A673 (cell line): ENCODE results near the gene JKAMP. TPM values are rescaled to one million over a fixed set of nuclear protein-coding genes. Genes with fewer than 3 reads are reported as not detected.

Experiments used
- BruUV-seq: library from RNA; stranded (reverse); fragments of 400-500 nt; replicated peaks from 2 replicates; lab custom pipeline; 2021; lab: Mats Ljungman, UMichigan
- CTCF ChIA-PET: fragments of 300-600 bp; sonication (Branson Sonifier 250); formaldehyde crosslinking; loops from one replicate; lab custom pipeline; 2022; ENCODE audit warnings: antibody characterized with exemption; lab: Charles Lee
- POLR2A ChIA-PET: fragments of 300-600 bp; sonication (Branson Sonifier 250); formaldehyde crosslinking; loops from one replicate; lab custom pipeline; 2022; ENCODE audit warnings: antibody characterized with exemption; ENCODE audit not compliant: low non-redundant PET; lab: Charles Lee
- DNase-seq: peaks from one replicate; pipeline ENCODE4 v3.0.0-alpha.2; 2015; ENCODE audit warnings: low spot score
- H3K27ac ChIP-seq: fragments of 200-600 bp; sonication (generic); 2 replicates; pipeline ENCODE4 v1.5.1; 2016; ENCODE audit warnings: mixed run types, low read depth, mild to moderate bottlenecking, mixed read lengths, antibody characterized with exemption, low read length; ENCODE audit not compliant: poor library complexity, severe bottlenecking
- H3K27me3 ChIP-seq: fragments of 200-600 bp; sonication (generic); replicated peaks from 2 replicates; pipeline ENCODE4 v1.6.1; 2017; ENCODE audit warnings: mixed run types, low read depth, mild to moderate bottlenecking, mixed read lengths, antibody characterized with exemption, low read length; ENCODE audit not compliant: insufficient read depth, poor library complexity
- H3K36me3 ChIP-seq: fragments of 200-600 bp; sonication (generic); 2 replicates; pipeline ENCODE4 v1.6.1; 2016; ENCODE audit warnings: mixed run types, mild to moderate bottlenecking, mixed read lengths, antibody characterized with exemption, low read length; ENCODE audit not compliant: insufficient read depth, poor library complexity, severe bottlenecking
- H3K4me1 ChIP-seq: fragments of 200-600 bp; sonication (generic); 2 replicates; pipeline ENCODE4 v1.6.1; 2017; ENCODE audit warnings: mixed run types, mild to moderate bottlenecking, mixed read lengths, antibody characterized with exemption, low read length; ENCODE audit not compliant: insufficient read depth, poor library complexity, severe bottlenecking
- H3K4me3 ChIP-seq: fragments of 200-600 bp; sonication (generic); 2 replicates; pipeline ENCODE4 v1.5.1; 2016; ENCODE audit warnings: low read depth, mixed run types, mild to moderate bottlenecking, mixed read lengths, low read length; ENCODE audit not compliant: poor library complexity, severe bottlenecking
- H3K9me3 ChIP-seq: fragments of 200-600 bp; sonication (generic); 2 replicates; pipeline ENCODE4 v1.6.1; 2016; ENCODE audit warnings: mixed run types, low read depth, mild to moderate bottlenecking, mixed read lengths, antibody characterized with exemption, low read length; ENCODE audit not compliant: poor library complexity, severe bottlenecking
- EZH2 ChIP-seq: fragments of 200-600 bp; sonication (generic); IDR thresholded peaks from 2 replicates; pipeline ENCODE4 v1.6.1; 2017; ENCODE audit warnings: borderline replicate concordance, low read depth, mild to moderate bottlenecking, mixed read lengths, antibody characterized with exemption, low read length; ENCODE audit not compliant: poor library complexity, severe bottlenecking
- intact Hi-C: fragments of 100-400 bp; cut with micrococcal nuclease; formaldehyde crosslinking; loops from one replicate; pipeline ENCODE4 v1.10.0; 2022; ENCODE audit not compliant: unreplicated experiment
- total RNA-seq: library from RNA; stranded (reverse); gene quantifications from 2 replicates; pipeline ENCODE4 v1.2.3, GENCODE V29; 2021
- TF ChIP-seq, protein P1 (sequence below): fragments of 300-800, 200-600 bp; sonication (generic); conservative IDR thresholded peaks from 2 replicates; pipeline ENCODE4 v1.5.1; 2017; ENCODE audit warnings: low read depth, mild to moderate bottlenecking, antibody characterized with exemption, low read length, moderate library complexity, mixed read lengths

Gene JKAMP
- total RNA-seq, 1 experiment from 2014 or later = 51.6 TPM

- TF ChIP-seq, protein P1, sequence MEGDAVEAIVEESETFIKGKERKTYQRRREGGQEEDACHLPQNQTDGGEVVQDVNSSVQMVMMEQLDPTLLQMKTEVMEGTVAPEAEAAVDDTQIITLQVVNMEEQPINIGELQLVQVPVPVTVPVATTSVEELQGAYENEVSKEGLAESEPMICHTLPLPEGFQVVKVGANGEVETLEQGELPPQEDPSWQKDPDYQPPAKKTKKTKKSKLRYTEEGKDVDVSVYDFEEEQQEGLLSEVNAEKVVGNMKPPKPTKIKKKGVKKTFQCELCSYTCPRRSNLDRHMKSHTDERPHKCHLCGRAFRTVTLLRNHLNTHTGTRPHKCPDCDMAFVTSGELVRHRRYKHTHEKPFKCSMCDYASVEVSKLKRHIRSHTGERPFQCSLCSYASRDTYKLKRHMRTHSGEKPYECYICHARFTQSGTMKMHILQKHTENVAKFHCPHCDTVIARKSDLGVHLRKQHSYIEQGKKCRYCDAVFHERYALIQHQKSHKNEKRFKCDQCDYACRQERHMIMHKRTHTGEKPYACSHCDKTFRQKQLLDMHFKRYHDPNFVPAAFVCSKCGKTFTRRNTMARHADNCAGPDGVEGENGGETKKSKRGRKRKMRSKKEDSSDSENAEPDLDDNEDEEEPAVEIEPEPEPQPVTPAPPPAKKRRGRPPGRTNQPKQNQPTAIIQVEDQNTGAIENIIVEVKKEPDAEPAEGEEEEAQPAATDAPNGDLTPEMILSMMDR = no peak
- TF ChIP-seq EZH2 = no peak
- DNase-seq = no peak
- ChIA-PET POLR2A (no interaction called here), CTCF (no interaction called here)
- intact Hi-C loops = no loop called here
- Histone ChIP-seq H3K27me3 (no peaks in the 10 kb centered on the region), H3K4me3 (no peak overlapping the region), H3K27ac (no peak overlapping the region), H3K4me1 (no peaks in the 10 kb centered on the region), H3K36me3 (no peaks in the 10 kb centered on the region), H3K9me3 (peaks cover 4% of the 10 kb centered on the region)
- BruUV-seq = no TSS peak
Measured at GRCh38 chr14:59529189-59529588, 44.9 kb downstream of the JKAMP start.

DNA sequence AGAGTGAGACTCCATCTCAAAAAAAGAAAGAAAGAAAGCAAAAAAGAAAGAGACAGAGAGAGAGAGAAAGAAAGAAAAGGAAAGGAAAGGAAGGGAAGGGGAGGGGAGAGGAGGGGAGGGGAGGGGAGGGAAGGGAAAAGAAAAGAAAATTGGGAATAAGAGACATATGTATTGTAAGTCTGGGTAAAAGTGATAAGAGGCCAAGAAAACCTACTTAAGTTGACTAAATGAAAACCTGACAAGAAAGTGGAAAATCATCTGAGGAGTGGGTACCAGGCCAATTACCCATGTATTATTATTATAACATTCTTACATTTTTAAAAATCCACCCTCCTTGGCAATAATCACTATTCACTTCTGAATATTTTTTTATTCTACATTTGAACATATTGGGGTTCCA is 46.0 kb downstream of the JKAMP start:
- DNase-seq = no peak
- intact Hi-C loops = no loop called here
- Histone ChIP-seq H3K36me3 (no peaks in the 10 kb centered on the region), H3K4me1 (no peaks in the 10 kb centered on the region), H3K27me3 (no peaks in the 10 kb centered on the region), H3K9me3 (peaks cover 4% of the 10 kb centered on the region), H3K4me3 (no peak overlapping the region), H3K27ac (no peak overlapping the region)
- CTCF ChIA-PET = no interaction called here
- BruUV-seq = no TSS peak
- no peak for TF ChIP-seq EZH2
- TF ChIP-seq, protein P1 = no peak
- POLR2A ChIA-PET = no interaction called here

DNA sequence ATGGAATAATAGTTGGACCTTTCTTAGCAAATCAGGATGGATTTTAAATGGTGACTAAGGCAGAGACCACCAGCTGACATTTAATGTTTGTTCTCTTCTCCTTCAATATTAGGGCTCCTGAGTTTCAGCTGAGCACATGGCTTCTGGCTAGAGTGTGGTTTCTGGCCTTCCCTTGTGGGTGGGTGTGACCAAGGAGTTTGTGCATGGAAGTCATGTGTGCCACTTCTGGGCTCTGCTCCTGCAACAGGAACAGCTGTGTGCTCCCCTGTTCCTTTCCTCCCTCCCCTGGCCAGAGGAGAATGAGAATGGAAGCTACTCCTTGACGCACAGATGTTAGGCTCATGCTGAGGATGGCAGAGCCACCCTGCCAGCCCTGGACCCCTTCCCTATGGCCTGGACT is 48.1 kb downstream of the JKAMP start:
- H3K4me1 ChIP-seq = no peaks in the 10 kb centered on the region
- ChIA-PET POLR2A (no interaction called here), CTCF (no interaction called here)
- no peaks in the 10 kb centered on the region for H3K36me3 ChIP-seq
- BruUV-seq = no TSS peak
- H3K4me3 ChIP-seq = no peak overlapping the region
- DNase-seq = no peak
- intact Hi-C loops = no loop called here
- no peak for TF ChIP-seq EZH2
- TF ChIP-seq, protein P1 = no peak
- H3K27ac ChIP-seq = no peak overlapping the region
- H3K27me3 ChIP-seq = no peaks in the 10 kb centered on the region
- H3K9me3 ChIP-seq = peaks cover 4% of the 10 kb centered on the region
